Measurements from ENCODE around the gene COL18A1. TPM values are rescaled to one million over a fixed set of nuclear protein-coding genes. Genes with fewer than 3 reads are reported as not detected.

Gene COL18A1
- total RNA-seq, 1 donor from 2014 or later = 52.6 TPM

GRCh38 chr21:45358711-45359310 is 46.2 kb upstream of the COL18A1 start:
- Mint-ChIP-seq H3K27ac (peak overlapping the region; percentile 69), H3K9me3 (no peaks in the 10 kb centered on the region), H3K27me3 (ENCODE audit: insufficient read depth, low read depth) (peaks cover 11% of the 10 kb centered on the region), H3K4me1 (peaks cover 62% of the 10 kb centered on the region), H3K4me3 (no peak overlapping the region), H3K36me3 (no peaks in the 10 kb centered on the region)
- H3K27ac ChIP-seq = peak overlapping the region; percentile 22
- no peaks in the 10 kb centered on the region for H4K20me1 ChIP-seq (ENCODE audit: low read depth)
- TF ChIP-seq EZH2phosphoT487 (IDR thresholded peaks at IDR 0.05) (no peak), EZH2 (IDR thresholded peaks at IDR 0.05) (no peak), CTCF (IDR thresholded peaks at IDR 0.05) (no peak)
- H3K79me2 ChIP-seq (ENCODE audit: low read depth) = no peaks in the 10 kb centered on the region
- peaks cover 80% of the 10 kb centered on the region for H3K4me1 ChIP-seq
- no peak overlapping the region for H3K9ac ChIP-seq
- no peak overlapping the region for H3K4me3 ChIP-seq
- H3K9me3 ChIP-seq (ENCODE audit: low read depth) = no peaks in the 10 kb centered on the region
- no peak overlapping the region for H2AFZ ChIP-seq (replicated peaks)
- H3K4me2 ChIP-seq = peak overlapping the region; percentile 67
- peaks cover 66% of the 10 kb centered on the region for H3F3A ChIP-seq (ENCODE audit: low read depth)
- peak; percentile 24 for DNase-seq (ENCODE audit: low spot score)
- H3K36me3 ChIP-seq = no peaks in the 10 kb centered on the region
- no peaks in the 10 kb centered on the region for H3K27me3 ChIP-seq

GRCh38 chr21:45359451-45360217 is 45.3 kb upstream of the COL18A1 start:
- Histone ChIP-seq H3K36me3 (no peaks in the 10 kb centered on the region), H3K4me1 (peaks cover 82% of the 10 kb centered on the region), H3K4me3 (no peak overlapping the region), H3K9ac (no peak overlapping the region), H3K27ac (peak overlapping the region; percentile 22), H3K4me2 (peak overlapping the region; percentile 67), H4K20me1 (ENCODE audit: low read depth) (no peaks in the 10 kb centered on the region), H3F3A (ENCODE audit: low read depth) (peaks cover 66% of the 10 kb centered on the region), H2AFZ (replicated peaks) (no peak overlapping the region), H3K27me3 (no peaks in the 10 kb centered on the region), H3K79me2 (ENCODE audit: low read depth) (no peaks in the 10 kb centered on the region), H3K9me3 (ENCODE audit: low read depth) (no peaks in the 10 kb centered on the region)
- Mint-ChIP-seq H3K4me1 (peaks cover 70% of the 10 kb centered on the region), H3K4me3 (no peak overlapping the region), H3K27ac (peak overlapping the region; percentile 53), H3K27me3 (ENCODE audit: insufficient read depth, low read depth) (peaks cover 10% of the 10 kb centered on the region), H3K9me3 (no peaks in the 10 kb centered on the region), H3K36me3 (no peaks in the 10 kb centered on the region)
- TF ChIP-seq EZH2 (IDR thresholded peaks at IDR 0.05) (no peak), EZH2phosphoT487 (IDR thresholded peaks at IDR 0.05) (no peak), CTCF (IDR thresholded peaks at IDR 0.05) (no peak)
- peak; percentile 70 for DNase-seq (ENCODE audit: low spot score)

- Histone ChIP-seq H3K4me2 (peak overlapping the region; percentile 24), H3K27me3 (no peaks in the 10 kb centered on the region), H3K36me3 (no peaks in the 10 kb centered on the region), H4K20me1 (ENCODE audit: low read depth) (no peaks in the 10 kb centered on the region), H3K79me2 (ENCODE audit: low read depth) (no peaks in the 10 kb centered on the region), H3F3A (ENCODE audit: low read depth) (peaks cover 50% of the 10 kb centered on the region), H2AFZ (replicated peaks) (no peak overlapping the region), H3K27ac (no peak overlapping the region), H3K9ac (no peak overlapping the region), H3K9me3 (ENCODE audit: low read depth) (no peaks in the 10 kb centered on the region), H3K4me3 (no peak overlapping the region), H3K4me1 (peaks cover 75% of the 10 kb centered on the region)
- no peaks in the 10 kb centered on the region for H3K36me3 Mint-ChIP-seq
- H3K4me1 Mint-ChIP-seq = peaks cover 68% of the 10 kb centered on the region
- peak; percentile 52 for DNase-seq (ENCODE audit: low spot score)
- H3K27me3 Mint-ChIP-seq (ENCODE audit: insufficient read depth, low read depth) = peaks cover 12% of the 10 kb centered on the region
- no peaks in the 10 kb centered on the region for H3K9me3 Mint-ChIP-seq
- peak overlapping the region; percentile 37 for H3K27ac Mint-ChIP-seq
- no peak overlapping the region for H3K4me3 Mint-ChIP-seq
- TF ChIP-seq EZH2phosphoT487 (IDR thresholded peaks at IDR 0.05) (no peak), EZH2 (IDR thresholded peaks at IDR 0.05) (no peak), CTCF (IDR thresholded peaks at IDR 0.05) (no peak)
Observed at GRCh38 chr21:45361033-45361997, 43.6 kb upstream of the COL18A1 start.
